Astrocyte of the spinal cord (primary cell): ENCODE measurements around the gene PSMB7.

Experiments
- DNase-seq: peaks from one replicate; pipeline ENCODE4 v3.0.0; 2011; ENCODE audit warnings: low read depth, low spot score
- H3K4me3 ChIP-seq: 2 replicates; pipeline ENCODE4 v1.5.1; 2011; ENCODE audit warnings: low read depth, mild to moderate bottlenecking, low read length, moderate library complexity
- CTCF ChIP-seq: IDR thresholded peaks from 2 replicates; pipeline ENCODE4 v1.5.1; 2012; ENCODE audit warnings: low read depth, mild to moderate bottlenecking, low read length, inconsistent platforms
- in situ Hi-C: cut with HindIII; loops from 2 replicates; pipeline ENCODE4 v1.10.0; 2017; ENCODE audit warnings: low sequenced_read_pairs

The PSMB7 gene

GRCh38 chr9:124313940-124314339, 101.3 kb downstream of the PSMB7 start:
- in situ Hi-C loops = no loop called here
- H3K4me3 ChIP-seq = no peak overlapping the region
- no peak for TF ChIP-seq CTCF
- DNase-seq = no peak

- in situ Hi-C loops = no loop called here
- no peak for DNase-seq
- H3K4me3 ChIP-seq = no peak overlapping the region
- TF ChIP-seq CTCF = peak; percentile 23
Measured at GRCh38 chr9:124312290-124313265, 102.7 kb downstream of the PSMB7 start.

- in situ Hi-C loops = no loop called here
- H3K4me3 ChIP-seq = no peak overlapping the region
- no peak for TF ChIP-seq CTCF
- no peak for DNase-seq
Measured at GRCh38 chr9:124311283-124311682, 104.0 kb downstream of the PSMB7 start.

- TF ChIP-seq CTCF = no peak
- peak; percentile 98 for DNase-seq
- H3K4me3 ChIP-seq = no peak overlapping the region
- in situ Hi-C loops = no loop called here
Measured at GRCh38 chr9:124309667-124310084, 105.6 kb downstream of the PSMB7 start.

DNA sequence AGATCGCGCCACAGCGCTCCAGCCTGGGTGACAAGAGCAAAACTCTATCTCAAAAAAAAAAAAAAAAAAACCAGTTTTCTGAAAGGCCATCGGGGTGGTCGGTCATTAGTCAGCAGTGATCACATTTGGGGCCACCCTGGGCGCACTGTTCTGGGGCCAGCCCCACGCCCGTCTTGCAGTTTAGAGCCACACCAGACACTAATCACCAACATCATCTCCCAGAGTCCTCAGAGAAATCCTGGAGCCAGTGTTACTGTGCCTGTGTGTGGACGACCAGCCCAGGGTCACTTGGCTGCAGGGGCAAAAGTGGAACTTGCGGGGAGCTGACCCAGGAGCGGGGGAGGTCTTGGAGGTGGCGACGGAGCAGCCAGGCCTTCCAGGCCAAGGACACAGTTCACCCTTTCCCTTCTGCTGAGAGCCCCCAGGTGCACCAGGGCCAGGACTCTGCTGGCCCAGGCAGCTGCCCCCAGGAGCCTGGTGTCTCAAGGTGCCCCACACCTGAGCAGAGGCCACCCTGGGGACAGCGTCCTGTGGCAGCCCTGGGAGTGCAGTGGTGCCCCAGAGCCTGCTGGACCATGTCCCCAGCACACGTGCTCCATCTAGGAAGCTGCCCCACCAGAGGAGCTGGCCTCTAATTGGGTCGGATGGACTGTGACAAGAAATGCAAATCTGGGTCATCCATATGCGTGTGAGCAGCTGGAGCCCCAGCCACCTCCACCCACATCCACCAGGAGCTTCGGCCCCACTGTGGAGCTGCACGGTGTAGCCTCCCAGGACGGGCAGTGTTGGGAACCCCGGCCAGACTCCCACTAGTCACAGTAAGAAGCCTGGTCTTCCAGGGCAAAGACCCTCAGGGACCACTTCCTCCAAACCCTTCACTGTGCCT, 106.4 kb downstream of the PSMB7 start:
- in situ Hi-C loops = no loop called here
- H3K4me3 ChIP-seq = no peak overlapping the region
- DNase-seq = no peak
- no peak for TF ChIP-seq CTCF

DNA sequence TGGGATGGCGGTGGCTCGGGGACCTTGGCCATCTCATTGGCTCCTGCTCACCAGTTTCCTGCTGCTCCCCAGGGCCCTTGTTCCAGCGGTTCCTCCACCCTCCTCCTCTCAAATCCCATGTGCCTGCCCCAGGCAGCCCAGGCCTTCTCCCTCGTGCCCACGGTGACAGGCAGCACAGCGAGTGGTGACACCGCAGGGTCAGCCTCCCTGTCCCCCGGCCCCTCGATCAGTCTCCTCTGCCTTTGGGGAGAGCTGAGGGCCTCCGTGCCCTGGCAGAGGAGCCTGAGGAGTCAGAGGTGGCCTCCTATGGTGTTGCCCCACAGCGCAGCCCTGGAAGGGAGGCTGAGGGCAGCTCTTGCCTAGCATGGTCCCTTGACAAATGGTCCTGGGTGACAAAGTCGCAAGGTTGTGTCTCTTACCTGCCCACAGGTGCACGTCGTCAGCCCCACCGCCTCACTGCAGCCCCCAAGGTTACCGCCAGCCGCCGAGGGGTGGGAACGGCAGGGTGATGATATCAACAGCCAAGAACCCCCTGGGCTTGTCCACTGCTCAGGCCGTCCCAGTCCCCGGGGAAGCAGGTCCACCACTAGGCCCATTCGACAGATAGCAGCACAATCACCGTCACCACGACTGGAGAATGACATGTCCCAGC, 107.7 kb downstream of the PSMB7 start:
- in situ Hi-C loops = no loop called here
- TF ChIP-seq CTCF = no peak
- no peak for DNase-seq
- no peak overlapping the region for H3K4me3 ChIP-seq
